Stomach smooth muscle (tissue), 2 donors: ENCODE results near the gene HIBADH.

ENCODE experiments used
- H3K27ac ChIP-seq: one replicate; pipeline ENCODE4 v1.7.0; 2013; ENCODE audit warnings: mild to moderate bottlenecking, low read length, inconsistent platforms
- H3K27me3 ChIP-seq, 2 donors: one replicate each; pipeline ENCODE4 v1.7.0; 2013; ENCODE audit warnings: low read length in 2 of 2; ENCODE audit not compliant: insufficient read depth in 2 of 2, control insufficient read depth in 1 of 2
- H3K36me3 ChIP-seq, 2 donors: one replicate each; pipeline ENCODE4 v1.7.0; 2013; ENCODE audit warnings: low read length in 2 of 2; ENCODE audit not compliant: control insufficient read depth in 2 of 2, insufficient read depth in 2 of 2
- H3K4me1 ChIP-seq: one replicate; pipeline ENCODE4 v1.7.0; 2013; ENCODE audit warnings: low read length; ENCODE audit not compliant: control insufficient read depth, insufficient read depth
- H3K4me3 ChIP-seq, 2 donors: one replicate each; pipeline ENCODE4 v1.7.0; 2013; ENCODE audit warnings: low read length in 2 of 2
- H3K9ac ChIP-seq, 2 donors: one replicate each; pipeline ENCODE4 v1.7.0; 2013; ENCODE audit warnings: low read length in 2 of 2, mild to moderate bottlenecking in 1 of 2
- H3K9me3 ChIP-seq, 2 donors: one replicate each; pipeline ENCODE4 v1.7.0; 2013; ENCODE audit warnings: low read length in 2 of 2; ENCODE audit not compliant: control insufficient read depth in 2 of 2
- donor health status: healthy.
- donor health status: Pancreatic carcinoma.

Gene HIBADH

GRCh38 chr7:27636326-27637006, 26.2 kb downstream of the HIBADH start:
- Histone ChIP-seq H3K27me3 (no peaks in the 10 kb centered on the region), H3K4me3 (no peak overlapping the region), H3K4me1 (no peaks in the 10 kb centered on the region), H3K9ac (no peak overlapping the region), H3K9me3 (no peaks in the 10 kb centered on the region), H3K36me3 (peaks cover 0 to 3% of the 10 kb centered on the region in 2 donors), H3K27ac (no peak overlapping the region)

- no peaks in the 10 kb centered on the region for H3K9me3 ChIP-seq
- H3K4me1 ChIP-seq = no peaks in the 10 kb centered on the region
- no peaks in the 10 kb centered on the region for H3K27me3 ChIP-seq
- H3K27ac ChIP-seq = no peak overlapping the region
- no peak overlapping the region for H3K9ac ChIP-seq
- no peak overlapping the region for H3K4me3 ChIP-seq
- peaks cover 0 to 3% of the 10 kb centered on the region in 2 donors for H3K36me3 ChIP-seq
Measured at GRCh38 chr7:27635728-27636127, 27.0 kb downstream of the HIBADH start.

GRCh38 chr7:27634671-27635493, 27.8 kb downstream of the HIBADH start:
- H3K27me3 ChIP-seq = no peaks in the 10 kb centered on the region
- no peaks in the 10 kb centered on the region for H3K4me1 ChIP-seq
- H3K4me3 ChIP-seq = no peak overlapping the region
- H3K27ac ChIP-seq = no peak overlapping the region
- no peaks in the 10 kb centered on the region for H3K9me3 ChIP-seq
- H3K36me3 ChIP-seq = peaks cover 0 to 3% of the 10 kb centered on the region in 2 donors
- no peak overlapping the region for H3K9ac ChIP-seq

- no peak overlapping the region for H3K27ac ChIP-seq
- no peak overlapping the region for H3K9ac ChIP-seq
- H3K27me3 ChIP-seq = no peaks in the 10 kb centered on the region
- no peak overlapping the region for H3K4me3 ChIP-seq
- H3K36me3 ChIP-seq = peaks cover 0 to 3% of the 10 kb centered on the region in 2 donors
- H3K4me1 ChIP-seq = no peaks in the 10 kb centered on the region
- no peaks in the 10 kb centered on the region for H3K9me3 ChIP-seq
Measured at GRCh38 chr7:27633062-27633461, 29.6 kb downstream of the HIBADH start.

GRCh38 chr7:27631391-27631790, 31.3 kb downstream of the HIBADH start:
- Histone ChIP-seq H3K27ac (no peak overlapping the region), H3K9me3 (no peaks in the 10 kb centered on the region), H3K36me3 (peaks cover 3% of the 10 kb centered on the region in 2 donors), H3K4me1 (no peaks in the 10 kb centered on the region), H3K27me3 (no peaks in the 10 kb centered on the region), H3K4me3 (no peak overlapping the region), H3K9ac (no peak overlapping the region)

- Histone ChIP-seq H3K4me1 (no peaks in the 10 kb centered on the region), H3K9me3 (no peaks in the 10 kb centered on the region), H3K27ac (no peak overlapping the region), H3K27me3 (no peaks in the 10 kb centered on the region), H3K9ac (no peak overlapping the region), H3K36me3 (peaks cover 0 to 3% of the 10 kb centered on the region in 2 donors), H3K4me3 (no peak overlapping the region)
Measured at GRCh38 chr7:27627146-27627545, 35.5 kb downstream of the HIBADH start.

- Histone ChIP-seq H3K27ac (no peak overlapping the region), H3K4me1 (no peaks in the 10 kb centered on the region), H3K27me3 (no peaks in the 10 kb centered on the region), H3K4me3 (no peak overlapping the region), H3K9me3 (peaks cover 2 to 19% of the 10 kb centered on the region in 2 donors), H3K9ac (no peak overlapping the region), H3K36me3 (peaks cover 2 to 6% of the 10 kb centered on the region in 2 donors)
Measured at GRCh38 chr7:27619492-27619891, 43.2 kb downstream of the HIBADH start.

- Histone ChIP-seq H3K9me3 (peaks cover 2 to 19% of the 10 kb centered on the region in 2 donors), H3K27me3 (no peaks in the 10 kb centered on the region), H3K4me3 (no peak overlapping the region), H3K4me1 (no peaks in the 10 kb centered on the region), H3K9ac (no peak overlapping the region), H3K27ac (no peak overlapping the region), H3K36me3 (peaks cover 2 to 6% of the 10 kb centered on the region in 2 donors)
Measured at GRCh38 chr7:27617651-27618381, 44.9 kb downstream of the HIBADH start.

GRCh38 chr7:27616914-27617548, 45.7 kb downstream of the HIBADH start:
- no peaks in the 10 kb centered on the region for H3K4me1 ChIP-seq
- H3K27me3 ChIP-seq = no peaks in the 10 kb centered on the region
- H3K9ac ChIP-seq = no peak overlapping the region
- H3K36me3 ChIP-seq = peaks cover 2 to 6% of the 10 kb centered on the region in 2 donors
- no peak overlapping the region for H3K27ac ChIP-seq
- no peak overlapping the region for H3K4me3 ChIP-seq
- peaks cover 2 to 19% of the 10 kb centered on the region in 2 donors for H3K9me3 ChIP-seq

GRCh38 chr7:27616186-27616491, 46.5 kb downstream of the HIBADH start:
- Histone ChIP-seq H3K36me3 (peaks cover 2 to 6% of the 10 kb centered on the region in 2 donors), H3K27me3 (no peaks in the 10 kb centered on the region), H3K9ac (no peak overlapping the region), H3K4me3 (no peak overlapping the region), H3K27ac (no peak overlapping the region), H3K4me1 (no peaks in the 10 kb centered on the region), H3K9me3 (peaks cover 2 to 16% of the 10 kb centered on the region in 2 donors)
